Endothelial cell of umbilical vein (primary cell): ENCODE data around the gene DIAPH3.

Experiments
- EZH2 ChIP-seq: IDR thresholded peaks from 2 replicates; pipeline ENCODE4 v1.6.1; 2012; ENCODE audit warnings: borderline replicate concordance, low read depth, mild to moderate bottlenecking, moderate library complexity, low read length, inconsistent platforms; ENCODE audit not compliant: severe bottlenecking
- POLR2A ChIP-seq: IDR thresholded peaks from 2 replicates; pipeline ENCODE4 v1.6.1; 2012; ENCODE audit warnings: low read depth, mild to moderate bottlenecking, control low read depth, low read length

GRCh38 chr13:60169239-60170031, 5.7 kb upstream of the DIAPH3 start:
- TF ChIP-seq EZH2 (no peak), POLR2A (no peak)
